Glutamatergic neuron (in vitro differentiated cells): ENCODE measurements around the gene CROT. TPM values are rescaled to one million over a fixed set of nuclear protein-coding genes. Genes with fewer than 3 reads are reported as not detected.

Experiments used
- DNase-seq: peaks from one replicate; pipeline ENCODE4 v3.0.0; 2022
- H3K27ac Mint-ChIP-seq: one replicate; pipeline ENCODE4 v1.8.0; 2020; ENCODE audit warnings: mild to moderate bottlenecking, mixed read lengths, inconsistent platforms; ENCODE audit not compliant: unreplicated experiment
- H3K27me3 Mint-ChIP-seq: one replicate; pipeline ENCODE4 v1.8.0; 2020; ENCODE audit warnings: mild to moderate bottlenecking, moderate library complexity, mixed read lengths, inconsistent platforms; ENCODE audit not compliant: unreplicated experiment
- H3K36me3 Mint-ChIP-seq: one replicate; pipeline ENCODE4 v1.8.0; 2020; ENCODE audit warnings: mild to moderate bottlenecking, mixed read lengths, inconsistent platforms; ENCODE audit not compliant: unreplicated experiment
- H3K4me1 Mint-ChIP-seq: one replicate; pipeline ENCODE4 v1.8.0; 2020; ENCODE audit warnings: mild to moderate bottlenecking, low read depth, mixed read lengths, inconsistent platforms; ENCODE audit not compliant: unreplicated experiment
- H3K4me3 Mint-ChIP-seq: one replicate; pipeline ENCODE4 v1.8.0; 2020; ENCODE audit warnings: mild to moderate bottlenecking, mixed read lengths, inconsistent platforms; ENCODE audit not compliant: unreplicated experiment
- H3K9me3 Mint-ChIP-seq: one replicate; pipeline ENCODE4 v1.8.0; 2020; ENCODE audit warnings: mild to moderate bottlenecking, moderate library complexity, mixed read lengths, inconsistent platforms; ENCODE audit not compliant: unreplicated experiment
- CTCF ChIP-seq: fragments of 200-600 bp; sonication (generic); IDR thresholded peaks from one replicate; pipeline ENCODE4 v1.5.0; 2021; ENCODE audit not compliant: partially characterized antibody, unreplicated experiment
- total RNA-seq: library from RNA; stranded (reverse); fragmentation: NEBNext Ultra II Directional; extraction: Animal tissue kit (Norgen Biotek cat#: 25700); gene quantifications from one replicate; pipeline ENCODE4 v1.2.1, GENCODE V29; 2021; ENCODE audit not compliant: unreplicated experiment

CROT gene
- total RNA-seq, 1 donor from 2014 or later: 4.9 TPM

GRCh38 chr7:87380905-87381304, 35.4 kb downstream of the CROT start:
- no peak for TF ChIP-seq CTCF
- H3K27ac Mint-ChIP-seq: no peak overlapping the region
- no peaks in the 10 kb centered on the region for H3K9me3 Mint-ChIP-seq
- H3K4me1 Mint-ChIP-seq: no peaks in the 10 kb centered on the region
- no peaks in the 10 kb centered on the region for H3K36me3 Mint-ChIP-seq
- DNase-seq: no peak
- no peak overlapping the region for H3K4me3 Mint-ChIP-seq
- no peaks in the 10 kb centered on the region for H3K27me3 Mint-ChIP-seq

GRCh38 chr7:87391020-87391701, 45.7 kb downstream of the CROT start:
- Mint-ChIP-seq H3K27ac (no peak overlapping the region), H3K27me3 (no peaks in the 10 kb centered on the region), H3K36me3 (peaks cover 8% of the 10 kb centered on the region), H3K4me1 (no peaks in the 10 kb centered on the region), H3K4me3 (no peak overlapping the region), H3K9me3 (no peaks in the 10 kb centered on the region)
- DNase-seq: no peak
- TF ChIP-seq CTCF: no peak

GRCh38 chr7:87395442-87396020, 50.1 kb downstream of the CROT start:
- no peak for DNase-seq
- H3K4me3 Mint-ChIP-seq: no peak overlapping the region

GRCh38 chr7:87398446-87398845, 53.0 kb downstream of the CROT start:
- Mint-ChIP-seq H3K27me3 (no peaks in the 10 kb centered on the region), H3K4me3 (no peak overlapping the region), H3K27ac (no peak overlapping the region), H3K4me1 (no peaks in the 10 kb centered on the region), H3K9me3 (no peaks in the 10 kb centered on the region), H3K36me3 (peaks cover 8% of the 10 kb centered on the region)
- no peak for DNase-seq
- TF ChIP-seq CTCF: no peak

More at GRCh38 chr7:87395442-87396020, 50.1 kb downstream of the CROT start:
- Mint-ChIP-seq H3K9me3 (no peaks in the 10 kb centered on the region), H3K27ac (no peak overlapping the region), H3K4me1 (no peaks in the 10 kb centered on the region), H3K27me3 (no peaks in the 10 kb centered on the region), H3K36me3 (peaks cover 8% of the 10 kb centered on the region)
- TF ChIP-seq CTCF: no peak

GRCh38 chr7:87404674-87405073, 59.2 kb downstream of the CROT start:
- H3K27ac Mint-ChIP-seq: no peak overlapping the region
- no peak for TF ChIP-seq CTCF
- H3K27me3 Mint-ChIP-seq: no peaks in the 10 kb centered on the region
- H3K4me3 Mint-ChIP-seq: no peak overlapping the region
- no peaks in the 10 kb centered on the region for H3K36me3 Mint-ChIP-seq
- H3K9me3 Mint-ChIP-seq: no peaks in the 10 kb centered on the region
- no peaks in the 10 kb centered on the region for H3K4me1 Mint-ChIP-seq
- DNase-seq: no peak
